Measurements from ENCODE around the gene ASMT.
"Not testable (repeated sequence)": the region's sequence is repeated elsewhere in the genome, so short reads cannot be mapped to it uniquely, and the experiment has no call there.

Gene ASMT

GRCh38 chrX:1649621-1650020, 34.8 kb downstream of the ASMT start:
- no peaks in the 10 kb centered on the region for H3K36me3 ChIP-seq (ENCODE audit: control insufficient read depth, insufficient read depth, low read length)
- DNase-seq = no peak
- no peaks in the 10 kb centered on the region for H3K27me3 ChIP-seq (replicated peaks; ENCODE audit: control insufficient read depth, insufficient read depth, low read length, poor library complexity, severe bottlenecking)
- peaks cover 5% of the 10 kb centered on the region for H3K9me3 ChIP-seq (ENCODE audit: control insufficient read depth, low read length)
- no peak overlapping the region for H3K27ac ChIP-seq (ENCODE audit: insufficient read depth, low read length, poor library complexity, severe bottlenecking)
- H3K4me3 ChIP-seq (ENCODE audit: insufficient read depth, low read depth, low read length, poor library complexity, severe bottlenecking) = no peak overlapping the region
- H3K4me1 ChIP-seq (ENCODE audit: control insufficient read depth, insufficient read depth, low read length, poor library complexity, severe bottlenecking) = no peaks in the 10 kb centered on the region

- H3K4me3 ChIP-seq (ENCODE audit: insufficient read depth, low read depth, low read length, poor library complexity, severe bottlenecking); H3K9me3 ChIP-seq (ENCODE audit: control insufficient read depth, low read length); H3K4me1 ChIP-seq (ENCODE audit: control insufficient read depth, insufficient read depth, low read length, poor library complexity, severe bottlenecking); H3K27me3 ChIP-seq (replicated peaks; ENCODE audit: control insufficient read depth, insufficient read depth, low read length, poor library complexity, severe bottlenecking); H3K27ac ChIP-seq (ENCODE audit: insufficient read depth, low read length, poor library complexity, severe bottlenecking); H3K36me3 ChIP-seq (ENCODE audit: control insufficient read depth, insufficient read depth, low read length): not testable (repeated sequence)
- DNase-seq = peak in 1 of 3 donors; percentile 20
Measured at GRCh38 chrX:1652011-1652811, 37.4 kb downstream of the ASMT start.

- no peak overlapping the region for H3K4me3 ChIP-seq (ENCODE audit: insufficient read depth, low read depth, low read length, poor library complexity, severe bottlenecking)
- no peak for DNase-seq
- no peaks in the 10 kb centered on the region for H3K27me3 ChIP-seq (replicated peaks; ENCODE audit: control insufficient read depth, insufficient read depth, low read length, poor library complexity, severe bottlenecking)
- no peaks in the 10 kb centered on the region for H3K36me3 ChIP-seq (ENCODE audit: control insufficient read depth, insufficient read depth, low read length)
- no peak overlapping the region for H3K27ac ChIP-seq (ENCODE audit: insufficient read depth, low read length, poor library complexity, severe bottlenecking)
- no peaks in the 10 kb centered on the region for H3K9me3 ChIP-seq (ENCODE audit: control insufficient read depth, low read length)
- H3K4me1 ChIP-seq (ENCODE audit: control insufficient read depth, insufficient read depth, low read length, poor library complexity, severe bottlenecking) = peaks cover 11% of the 10 kb centered on the region
Measured at GRCh38 chrX:1656379-1656778, 41.5 kb downstream of the ASMT start.

GRCh38 chrX:1657367-1658070, 42.7 kb downstream of the ASMT start:
- Histone ChIP-seq H3K36me3 (ENCODE audit: control insufficient read depth, insufficient read depth, low read length) (no peaks in the 10 kb centered on the region), H3K9me3 (ENCODE audit: control insufficient read depth, low read length) (no peaks in the 10 kb centered on the region), H3K27ac (ENCODE audit: insufficient read depth, low read length, poor library complexity, severe bottlenecking) (peak overlapping the region; percentile 76), H3K27me3 (replicated peaks; ENCODE audit: control insufficient read depth, insufficient read depth, low read length, poor library complexity, severe bottlenecking) (no peaks in the 10 kb centered on the region), H3K4me1 (ENCODE audit: control insufficient read depth, insufficient read depth, low read length, poor library complexity, severe bottlenecking) (peaks cover 11% of the 10 kb centered on the region), H3K4me3 (ENCODE audit: insufficient read depth, low read depth, low read length, poor library complexity, severe bottlenecking) (peak overlapping the region; percentile 43)
- peak; percentile 31 to 52 (median 38) for DNase-seq

- H3K4me3 ChIP-seq (ENCODE audit: insufficient read depth, low read depth, low read length, poor library complexity, severe bottlenecking) = peak overlapping the region; percentile 43
- no peak for DNase-seq
- H3K27ac ChIP-seq (ENCODE audit: insufficient read depth, low read length, poor library complexity, severe bottlenecking) = peak overlapping the region; percentile 76
Measured at GRCh38 chrX:1658071-1658491, 43.2 kb downstream of the ASMT start.

GRCh38 chrX:1659664-1660461, 45.0 kb downstream of the ASMT start:
- no peaks in the 10 kb centered on the region for H3K36me3 ChIP-seq (ENCODE audit: control insufficient read depth, insufficient read depth, low read length)
- H3K27ac ChIP-seq (ENCODE audit: insufficient read depth, low read length, poor library complexity, severe bottlenecking) = no peak overlapping the region
- H3K4me3 ChIP-seq (ENCODE audit: insufficient read depth, low read depth, low read length, poor library complexity, severe bottlenecking) = no peak overlapping the region
- no peaks in the 10 kb centered on the region for H3K9me3 ChIP-seq (ENCODE audit: control insufficient read depth, low read length)
- H3K4me1 ChIP-seq (ENCODE audit: control insufficient read depth, insufficient read depth, low read length, poor library complexity, severe bottlenecking) = peaks cover 11% of the 10 kb centered on the region
- no peak for DNase-seq
- no peaks in the 10 kb centered on the region for H3K27me3 ChIP-seq (replicated peaks; ENCODE audit: control insufficient read depth, insufficient read depth, low read length, poor library complexity, severe bottlenecking)

More at GRCh38 chrX:1658071-1658491, 43.2 kb downstream of the ASMT start:
- Histone ChIP-seq H3K27me3 (replicated peaks; ENCODE audit: control insufficient read depth, insufficient read depth, low read length, poor library complexity, severe bottlenecking) (no peaks in the 10 kb centered on the region), H3K36me3 (ENCODE audit: control insufficient read depth, insufficient read depth, low read length) (no peaks in the 10 kb centered on the region), H3K4me1 (ENCODE audit: control insufficient read depth, insufficient read depth, low read length, poor library complexity, severe bottlenecking) (peaks cover 11% of the 10 kb centered on the region), H3K9me3 (ENCODE audit: control insufficient read depth, low read length) (no peaks in the 10 kb centered on the region)

GRCh38 chrX:1661048-1661921, 46.4 kb downstream of the ASMT start:
- peak overlapping the region; percentile 56 for H3K4me3 ChIP-seq (ENCODE audit: insufficient read depth, low read depth, low read length, poor library complexity, severe bottlenecking)
- H3K36me3 ChIP-seq (ENCODE audit: control insufficient read depth, insufficient read depth, low read length) = peaks cover 4% of the 10 kb centered on the region
- H3K4me1 ChIP-seq (ENCODE audit: control insufficient read depth, insufficient read depth, low read length, poor library complexity, severe bottlenecking) = peaks cover 11% of the 10 kb centered on the region
- no peaks in the 10 kb centered on the region for H3K9me3 ChIP-seq (ENCODE audit: control insufficient read depth, low read length)
- no peaks in the 10 kb centered on the region for H3K27me3 ChIP-seq (replicated peaks; ENCODE audit: control insufficient read depth, insufficient read depth, low read length, poor library complexity, severe bottlenecking)
- H3K27ac ChIP-seq (ENCODE audit: insufficient read depth, low read length, poor library complexity, severe bottlenecking) = peak overlapping the region; percentile 81
- DNase-seq = peak; percentile 81 to 86 (median 84)

- Histone ChIP-seq H3K4me1 (ENCODE audit: control insufficient read depth, insufficient read depth, low read length, poor library complexity, severe bottlenecking) (peaks cover 8% of the 10 kb centered on the region), H3K36me3 (ENCODE audit: control insufficient read depth, insufficient read depth, low read length) (peaks cover 6% of the 10 kb centered on the region), H3K4me3 (ENCODE audit: insufficient read depth, low read depth, low read length, poor library complexity, severe bottlenecking) (peak overlapping the region; percentile 56), H3K27me3 (replicated peaks; ENCODE audit: control insufficient read depth, insufficient read depth, low read length, poor library complexity, severe bottlenecking) (no peaks in the 10 kb centered on the region), H3K27ac (ENCODE audit: insufficient read depth, low read length, poor library complexity, severe bottlenecking) (peak overlapping the region; percentile 81), H3K9me3 (ENCODE audit: control insufficient read depth, low read length) (no peaks in the 10 kb centered on the region)
- DNase-seq = no peak
Measured at GRCh38 chrX:1661922-1662221, 47.0 kb downstream of the ASMT start.

- Histone ChIP-seq H3K9me3 (ENCODE audit: control insufficient read depth, low read length) (no peaks in the 10 kb centered on the region), H3K4me1 (ENCODE audit: control insufficient read depth, insufficient read depth, low read length, poor library complexity, severe bottlenecking) (no peaks in the 10 kb centered on the region), H3K4me3 (ENCODE audit: insufficient read depth, low read depth, low read length, poor library complexity, severe bottlenecking) (no peak overlapping the region), H3K36me3 (ENCODE audit: control insufficient read depth, insufficient read depth, low read length) (peaks cover 6% of the 10 kb centered on the region), H3K27me3 (replicated peaks; ENCODE audit: control insufficient read depth, insufficient read depth, low read length, poor library complexity, severe bottlenecking) (no peaks in the 10 kb centered on the region), H3K27ac (ENCODE audit: insufficient read depth, low read length, poor library complexity, severe bottlenecking) (no peak overlapping the region)
- no peak for DNase-seq
Measured at GRCh38 chrX:1667566-1667965, 52.7 kb downstream of the ASMT start.
